GM21619 (cell line): Measurements from ENCODE around the gene IER5L.
A peak's percentile ranks its signal among the peaks of the same experiment; 100 is the strongest.

ENCODE experiments used
- ATAC-seq: cut with Tn5 transposase; IDR thresholded peaks from one replicate; pipeline ENCODE4 v1.9.1; 2021; ENCODE audit not compliant: unreplicated experiment

The IER5L gene

GRCh38 chr9:129177791-129178567 lies at the start of gene IER5L:
Gene IER5L, minus strand, starts transcription at chr9:129178261. Its CDS starts 209 bp downstream, at chr9:129178052.
- peak; percentile 76 for ATAC-seq

DNA sequence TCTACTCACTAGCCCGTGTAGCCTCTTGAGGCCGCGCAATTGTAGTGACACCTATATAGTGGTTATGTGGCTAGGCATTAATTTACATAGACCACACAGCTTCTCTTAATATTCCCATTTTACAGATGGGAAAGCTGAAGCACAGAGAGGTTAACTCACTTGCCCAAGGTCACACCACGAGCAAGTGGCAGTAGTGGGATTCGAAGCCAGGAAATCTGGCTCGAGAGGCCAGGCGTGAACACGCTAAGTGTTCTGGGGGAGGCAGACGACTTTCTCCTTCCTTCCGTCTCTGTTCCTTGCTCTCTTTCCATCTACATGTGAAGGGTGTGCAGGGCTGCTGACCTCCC lies 49.8 kb upstream of the IER5L start:
- ATAC-seq = no peak

DNA sequence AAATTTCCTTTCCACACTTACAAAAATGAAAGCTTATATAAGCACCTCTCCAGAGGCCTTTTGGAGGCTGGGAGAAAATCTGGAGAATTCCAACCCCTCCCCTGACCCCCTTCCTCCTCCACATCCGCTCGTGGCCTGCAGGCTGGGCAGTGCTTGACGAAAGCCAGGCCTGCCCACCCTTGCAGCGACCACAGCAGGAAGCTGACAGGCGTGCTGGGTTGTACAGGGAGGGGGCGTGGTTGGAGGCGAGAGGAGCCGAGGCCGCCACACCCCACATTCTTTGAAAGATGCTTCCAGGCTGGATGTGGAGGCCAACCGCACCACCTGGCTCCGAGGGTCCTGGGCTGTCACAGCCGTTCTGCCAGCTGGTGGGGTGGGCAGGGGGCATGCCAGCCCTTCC lies 47.8 kb upstream of the IER5L start:
- ATAC-seq = no peak

GRCh38 chr9:129225490-129225778 lies 47.4 kb upstream of the IER5L start:
- no peak for ATAC-seq

GRCh38 chr9:129224618-129225489 lies 46.8 kb upstream of the IER5L start:
- no peak for ATAC-seq

- no peak for ATAC-seq
Observed at GRCh38 chr9:129223551-129224208, 45.6 kb upstream of the IER5L start.

DNA sequence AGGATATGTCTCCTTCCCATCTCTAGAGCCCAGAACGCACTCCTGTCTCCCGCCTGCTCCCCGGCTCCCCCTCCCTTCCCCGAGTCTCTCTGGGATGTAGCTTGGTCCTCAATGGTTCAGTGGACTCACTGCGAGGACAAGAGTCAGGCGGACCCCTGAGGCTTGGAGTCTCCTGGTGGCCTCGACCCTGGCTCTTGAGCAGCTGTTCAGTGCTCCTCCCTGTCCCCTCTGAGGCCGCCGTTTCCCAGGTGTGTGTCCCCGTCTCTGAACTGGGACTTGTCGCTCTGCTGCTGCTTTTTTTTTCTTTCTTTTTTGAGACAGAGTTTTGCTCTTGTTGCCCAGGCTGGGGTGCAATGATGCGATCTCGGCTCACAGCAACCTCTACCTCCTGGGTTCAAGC lies 44.8 kb upstream of the IER5L start:
- ATAC-seq = no peak

- no peak for ATAC-seq
Observed at GRCh38 chr9:129221979-129222635, 44.0 kb upstream of the IER5L start.

GRCh38 chr9:129221233-129221632 lies 43.2 kb upstream of the IER5L start:
- no peak for ATAC-seq

- no peak for ATAC-seq
Observed at GRCh38 chr9:129220771-129221170, 42.7 kb upstream of the IER5L start.

- no peak for ATAC-seq
Observed at GRCh38 chr9:129218918-129219317, 40.9 kb upstream of the IER5L start.

DNA sequence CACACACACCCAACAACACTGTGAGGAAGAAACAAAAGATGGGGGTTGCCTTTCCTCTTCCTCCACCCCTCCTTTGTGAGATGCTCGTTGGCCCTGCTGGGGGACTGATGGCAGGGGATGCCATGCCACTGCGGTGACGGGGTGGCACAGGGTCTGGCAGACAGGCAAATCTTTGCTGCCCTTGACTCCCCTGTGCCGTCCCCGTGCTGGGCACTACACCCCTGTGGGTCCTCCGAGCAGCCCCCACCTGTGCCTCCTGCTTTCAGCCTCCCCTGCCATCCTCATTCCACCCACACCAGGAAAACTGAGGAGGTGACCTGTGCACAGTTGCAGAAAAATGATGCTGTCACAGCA lies 40.2 kb upstream of the IER5L start:
- no peak for ATAC-seq

GRCh38 chr9:129213551-129213950 lies 35.5 kb upstream of the IER5L start:
- no peak for ATAC-seq

GRCh38 chr9:129211686-129212085 lies 33.6 kb upstream of the IER5L start:
- no peak for ATAC-seq

DNA sequence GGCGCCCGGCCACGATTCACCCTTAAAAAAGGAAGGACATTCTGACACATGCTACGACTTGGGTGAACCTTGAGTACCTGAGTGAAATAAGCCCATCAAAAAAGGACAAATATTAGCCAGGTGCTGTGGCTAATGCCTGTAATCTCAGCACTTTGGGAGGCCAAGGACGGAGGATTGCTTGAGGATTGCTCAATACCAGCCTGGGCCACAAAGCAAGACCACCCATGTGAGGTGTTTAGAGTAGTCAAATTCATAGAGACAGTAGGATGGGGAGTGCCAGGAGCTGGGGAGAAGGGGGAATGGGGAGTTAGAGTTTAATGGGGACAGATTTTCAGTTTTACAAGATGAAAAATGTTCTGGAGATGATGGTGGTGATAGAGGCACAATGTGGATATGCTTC lies 32.1 kb upstream of the IER5L start:
- ATAC-seq = no peak

DNA sequence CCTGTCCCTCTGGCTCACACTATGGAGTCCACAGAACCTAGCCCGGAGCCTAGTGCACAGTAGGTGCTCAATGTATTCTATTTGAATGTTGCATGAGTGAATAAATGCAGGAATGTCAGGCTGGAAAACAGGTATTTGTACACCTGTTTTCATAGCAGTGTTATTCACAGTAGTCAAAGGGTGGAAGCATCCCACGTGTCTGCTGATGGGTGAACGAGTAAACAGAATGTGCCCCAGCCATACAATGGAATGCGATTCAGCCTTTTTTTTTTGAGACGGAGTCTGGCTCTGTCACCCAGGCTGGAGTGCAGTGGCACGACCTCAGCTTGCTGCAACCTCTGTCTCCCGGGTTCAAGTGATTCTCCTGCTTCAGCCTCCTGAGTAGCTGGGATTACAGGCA lies 31.5 kb upstream of the IER5L start:
- no peak for ATAC-seq

DNA sequence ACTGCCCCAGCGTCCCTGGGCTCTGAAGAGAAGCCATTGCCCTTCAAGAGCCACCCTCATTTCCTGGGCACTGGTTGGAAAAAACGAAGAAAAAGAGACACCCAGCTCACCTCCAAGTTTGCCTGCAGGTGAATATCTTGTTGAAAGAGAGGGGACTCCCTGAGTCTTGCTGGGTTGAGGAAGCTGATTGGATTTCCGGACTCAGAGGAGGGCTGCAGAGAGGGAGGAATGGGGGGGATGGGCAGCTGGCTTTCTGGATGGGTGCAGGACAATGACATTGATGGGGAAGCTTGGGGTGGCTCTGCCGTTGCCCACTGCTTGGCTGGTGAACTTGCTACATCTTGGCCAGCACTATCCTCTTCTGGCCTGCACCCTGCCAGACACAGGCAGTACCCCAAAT lies 31.0 kb upstream of the IER5L start:
- ATAC-seq = no peak

- no peak for ATAC-seq
Observed at GRCh38 chr9:129208207-129209032, 30.4 kb upstream of the IER5L start.

GRCh38 chr9:129206905-129207304 lies 28.8 kb upstream of the IER5L start:
- no peak for ATAC-seq

GRCh38 chr9:129206401-129206800 lies 28.3 kb upstream of the IER5L start:
- ATAC-seq = no peak

- no peak for ATAC-seq
Observed at GRCh38 chr9:129204840-129205239, 26.8 kb upstream of the IER5L start.
